Measurements from ENCODE around the gene MTIF2.

Gene MTIF2

GRCh38 chr2:55268907-55269644 lies at the start of gene MTIF2:
TSS of gene MTIF2 (minus strand) at chr2:55269231. CDS start at chr2:55263858, 5,373 bp downstream.
- TF ChIP-seq CTCF (IDR thresholded peaks at IDR 0.05; ENCODE audit: control insufficient read depth, insufficient read depth, low read depth, low read length, missing control alignments): peak; percentile 9
- peak; percentile 62 for DNase-seq (ENCODE audit: low read depth)
- peak within 1 kb of the TSS; percentile 83 for H3K4me3 ChIP-seq (ENCODE audit: control insufficient read depth, low read depth, low read length)

- no peak overlapping the region for H3K4me3 ChIP-seq (ENCODE audit: control insufficient read depth, low read depth, low read length)
- TF ChIP-seq CTCF (IDR thresholded peaks at IDR 0.05; ENCODE audit: control insufficient read depth, insufficient read depth, low read depth, low read length, missing control alignments): no peak
These were observed 46.0 kb upstream of the MTIF2 start for GRCh38 chr2:55314985-55315384.

GRCh38 chr2:55311444-55311870 lies 42.4 kb upstream of the MTIF2 start:
- DNase-seq (ENCODE audit: low read depth): peak; percentile 41
- peak; percentile 41 for TF ChIP-seq CTCF (IDR thresholded peaks at IDR 0.05; ENCODE audit: control insufficient read depth, insufficient read depth, low read depth, low read length, missing control alignments)
- H3K4me3 ChIP-seq (ENCODE audit: control insufficient read depth, low read depth, low read length): no peak overlapping the region

More at GRCh38 chr2:55314985-55315384, 46.0 kb upstream of the MTIF2 start:
- DNase-seq (ENCODE audit: low read depth): no peak

GRCh38 chr2:55309446-55309845 lies 40.4 kb upstream of the MTIF2 start:
- DNase-seq (ENCODE audit: low read depth): peak; percentile 20
- H3K4me3 ChIP-seq (ENCODE audit: control insufficient read depth, low read depth, low read length): no peak overlapping the region
- TF ChIP-seq CTCF (IDR thresholded peaks at IDR 0.05; ENCODE audit: control insufficient read depth, insufficient read depth, low read depth, low read length, missing control alignments): no peak

GRCh38 chr2:55302241-55302640 lies 33.2 kb upstream of the MTIF2 start:
- no peak for DNase-seq (ENCODE audit: low read depth)
- no peak overlapping the region for H3K4me3 ChIP-seq (ENCODE audit: control insufficient read depth, low read depth, low read length)
- TF ChIP-seq CTCF (IDR thresholded peaks at IDR 0.05; ENCODE audit: control insufficient read depth, insufficient read depth, low read depth, low read length, missing control alignments): no peak

- DNase-seq (ENCODE audit: low read depth): no peak
- TF ChIP-seq CTCF (IDR thresholded peaks at IDR 0.05; ENCODE audit: control insufficient read depth, insufficient read depth, low read depth, low read length, missing control alignments): no peak
- no peak overlapping the region for H3K4me3 ChIP-seq (ENCODE audit: control insufficient read depth, low read depth, low read length)
These were observed 32.2 kb upstream of the MTIF2 start for GRCh38 chr2:55301277-55301676.
